NCI-H345 treated with DMSO at 0.1 percent for 48 hours (cell line): Measurements from ENCODE around the gene EIF4E3.

Source experiments
- DNase-seq: peaks from one replicate; lab custom pipeline; 2025; ENCODE audit not compliant: unreplicated experiment; lab: John Stamatoyannopoulos, UW

The EIF4E3 gene

DNA sequence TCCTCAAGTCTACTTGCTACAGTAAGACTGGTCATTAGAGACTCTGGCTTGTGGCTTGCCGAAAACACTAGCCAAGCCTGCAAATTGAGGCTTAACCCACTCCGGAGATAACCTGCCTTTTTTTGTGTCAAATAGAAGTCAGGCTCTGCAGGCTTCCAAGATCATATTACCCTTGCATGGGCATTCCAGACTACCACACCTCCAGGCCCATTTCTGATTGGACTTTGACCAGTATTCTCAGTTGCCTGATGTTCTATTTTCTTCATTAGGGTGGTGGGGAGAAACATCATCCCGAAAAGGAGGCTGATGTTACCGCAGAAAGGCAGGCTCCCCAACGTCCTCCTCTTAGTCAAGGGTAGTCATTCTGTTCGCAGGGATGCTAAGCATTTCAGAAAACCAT, 73.6 kb downstream of the EIF4E3 start:
- DNase-seq, result no peak

DNA sequence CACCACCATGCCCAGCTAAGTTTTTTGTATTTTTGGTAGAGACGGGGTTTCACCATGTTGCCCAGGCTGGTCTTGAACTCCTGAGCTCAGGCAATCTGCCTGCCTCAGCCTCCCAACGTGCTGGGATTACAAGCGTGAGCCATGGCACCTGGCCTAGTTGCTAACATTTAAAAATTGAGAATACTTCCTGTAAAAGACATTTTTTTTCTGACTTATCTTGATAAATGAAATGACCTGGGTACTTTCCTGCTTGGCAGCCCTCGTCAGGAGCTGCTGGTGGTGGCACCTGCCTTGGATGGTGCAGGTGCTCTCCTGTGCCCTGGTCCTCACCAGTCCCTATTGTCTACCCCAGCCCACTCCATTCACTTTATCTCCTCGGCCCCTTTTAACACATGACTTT, 74.8 kb downstream of the EIF4E3 start:
- DNase-seq, result no peak

DNA sequence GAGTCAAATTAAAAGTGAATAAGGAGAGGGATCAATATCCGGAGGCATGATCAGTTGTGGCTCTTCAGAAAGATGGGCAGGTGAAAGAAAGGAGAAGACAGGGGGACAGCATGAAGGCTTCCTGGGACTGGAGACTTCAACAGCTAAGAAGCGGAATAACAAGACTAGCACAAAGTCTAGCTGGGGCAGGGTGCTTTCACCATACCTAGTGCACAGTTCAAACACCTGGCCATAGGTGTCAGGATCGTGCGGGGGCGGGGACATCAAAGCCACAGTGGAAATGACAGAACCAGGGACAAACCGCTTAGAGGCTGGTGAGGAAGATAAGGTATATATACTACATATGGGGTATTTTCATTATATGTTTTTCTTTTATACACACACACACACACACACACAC, 75.4 kb downstream of the EIF4E3 start:
- DNase-seq, result no peak

DNA sequence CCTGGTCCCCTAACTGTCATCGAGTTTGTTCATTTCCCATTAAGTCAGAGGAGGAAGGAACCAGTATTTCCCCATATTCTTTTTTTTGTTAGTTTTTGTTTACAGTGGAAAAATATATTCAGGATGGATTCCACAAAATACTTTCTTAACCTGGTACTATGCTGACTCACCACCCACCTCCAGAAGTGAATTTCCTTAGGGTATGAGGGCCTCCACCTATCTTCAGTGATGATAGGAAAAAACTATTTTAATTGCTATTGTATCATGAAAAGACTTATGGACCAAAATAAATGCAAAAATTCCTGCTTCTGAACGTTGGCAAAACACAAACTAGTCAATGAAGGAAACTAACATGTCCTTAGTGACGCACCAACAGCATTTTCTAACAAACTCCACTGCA, 77.5 kb downstream of the EIF4E3 start:
- DNase-seq, result no peak

GRCh38 chr3:71646971-71647370, 78.2 kb downstream of the EIF4E3 start:
- DNase-seq, result no peak

- DNase-seq, result no peak
Observed at GRCh38 chr3:71645140-71645539, 80.1 kb downstream of the EIF4E3 start.

DNA sequence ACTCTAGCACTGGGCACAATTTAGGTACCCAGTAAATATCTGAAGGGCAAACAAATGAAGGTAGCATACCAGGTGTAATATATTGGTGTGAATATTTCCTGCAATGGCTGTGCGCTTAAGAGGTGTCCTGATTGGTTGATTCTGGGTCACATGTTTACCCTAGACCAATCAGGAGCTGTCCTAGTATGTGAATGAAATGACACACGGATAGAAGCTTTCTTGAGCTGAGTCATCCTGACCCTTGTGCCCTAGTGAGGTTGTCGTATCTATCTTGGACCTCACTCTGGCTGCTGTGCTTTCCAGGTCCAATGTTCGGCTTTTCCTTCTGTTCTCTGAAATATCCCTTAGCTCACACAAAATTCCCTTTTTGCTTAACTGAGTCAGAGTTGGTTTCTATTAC, 83.5 kb downstream of the EIF4E3 start:
- no peak for DNase-seq

DNA sequence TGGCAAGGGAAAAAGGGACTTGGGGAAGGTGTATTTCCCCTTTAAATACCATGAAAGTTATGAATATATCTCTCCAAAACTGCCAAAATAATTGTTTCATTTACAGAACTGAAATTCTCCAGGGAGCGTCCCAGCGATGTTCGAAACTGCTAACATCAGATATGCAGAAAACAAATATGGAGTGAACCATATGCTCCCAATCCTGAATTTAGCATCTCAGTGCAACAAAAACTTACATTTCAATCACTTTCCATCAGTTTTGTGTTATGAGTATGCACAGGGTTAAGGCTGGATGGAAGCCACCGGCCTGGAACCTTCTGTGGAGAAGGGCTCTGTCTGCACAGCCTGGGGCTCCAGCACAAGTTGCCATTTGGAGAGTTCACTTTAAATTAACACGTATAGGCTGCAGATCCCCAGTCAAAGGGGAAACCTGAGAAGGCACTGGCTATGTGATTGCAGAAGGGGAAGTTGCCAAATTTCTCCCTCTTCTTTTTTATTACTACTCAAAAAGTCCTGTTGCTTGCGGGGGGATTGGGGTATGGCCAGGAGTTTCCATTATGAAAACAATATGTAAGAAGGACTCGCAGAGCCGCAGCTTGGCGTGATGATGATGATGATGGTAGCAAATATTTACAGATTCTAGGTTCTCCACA, 84.7 kb downstream of the EIF4E3 start:
- DNase-seq, result no peak

DNA sequence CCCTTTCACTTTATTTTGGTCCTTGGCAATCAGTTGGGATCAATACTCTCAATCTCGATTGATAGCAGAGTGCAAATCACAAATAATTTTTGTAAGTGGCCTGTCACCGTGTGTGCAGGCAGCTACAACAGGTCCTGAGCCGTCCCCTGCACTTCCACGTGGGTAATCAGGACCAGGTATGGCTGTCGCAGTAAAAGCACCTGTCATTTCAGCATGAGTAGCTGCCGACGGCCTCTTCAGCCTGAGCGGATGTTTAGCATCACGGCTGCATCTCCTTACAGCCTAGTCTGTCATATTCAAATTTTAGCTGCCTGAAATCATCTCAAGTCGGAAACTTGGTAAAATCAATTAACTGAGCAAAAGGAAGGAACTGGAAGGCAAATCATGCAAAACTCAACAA, 88.7 kb downstream of the EIF4E3 start:
- DNase-seq, result no peak

DNA sequence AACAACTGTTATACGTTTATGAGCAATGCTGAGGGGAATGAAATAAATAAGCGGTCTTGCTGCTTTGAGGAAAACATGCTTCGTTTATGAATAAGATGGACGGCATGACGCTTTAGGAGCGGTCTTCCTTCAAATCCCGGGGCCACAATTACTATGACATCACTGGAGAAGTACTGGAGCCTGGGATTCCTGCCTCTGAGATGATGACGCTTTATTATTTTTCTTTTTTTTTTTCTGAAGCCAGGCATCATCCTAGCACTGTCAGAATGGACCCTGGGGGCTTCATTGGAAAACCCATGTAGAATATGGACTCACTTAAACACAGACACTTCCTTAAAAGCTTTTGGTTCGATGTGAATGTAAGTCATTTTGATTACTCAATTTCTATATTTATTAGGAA, 89.2 kb downstream of the EIF4E3 start:
- no peak for DNase-seq

DNA sequence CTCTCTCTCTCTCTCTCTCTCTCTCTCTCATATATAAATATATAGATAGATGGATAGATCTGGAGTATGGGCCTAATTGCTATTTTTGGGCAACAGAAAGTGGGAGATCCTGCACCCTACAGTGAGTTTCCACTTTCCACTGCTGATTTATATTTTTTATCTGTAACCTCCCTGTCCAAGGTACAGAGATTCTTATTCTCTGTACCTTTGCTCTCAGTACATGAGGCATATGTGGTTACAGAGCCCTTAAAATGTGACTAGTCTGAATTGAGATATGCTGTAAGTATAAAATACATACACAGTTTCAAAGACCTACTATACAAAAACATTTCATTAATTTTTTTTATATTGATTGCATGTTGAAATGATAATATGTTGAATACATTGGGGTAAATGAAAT, 90.5 kb downstream of the EIF4E3 start:
- DNase-seq, result no peak

GRCh38 chr3:71629711-71630110, 95.5 kb downstream of the EIF4E3 start:
- DNase-seq, result no peak

DNA sequence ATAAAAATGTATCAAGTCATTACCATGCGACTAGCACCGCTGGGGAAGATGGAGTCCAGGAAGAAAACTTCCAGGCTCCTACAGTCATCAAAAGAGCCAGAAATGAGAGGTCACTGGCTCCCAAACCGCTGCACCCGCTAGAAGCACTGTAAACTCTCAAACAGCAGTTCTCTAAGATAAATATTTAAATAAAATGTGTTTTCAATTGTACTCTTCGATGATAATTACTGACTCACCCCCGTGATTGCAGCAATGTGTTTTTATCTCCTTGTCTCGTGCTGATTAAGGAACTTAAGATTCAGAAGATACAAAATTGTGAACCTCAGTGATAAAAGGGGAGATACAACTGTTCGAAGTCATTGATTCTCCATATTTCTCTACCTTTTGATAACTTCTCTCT, 95.9 kb downstream of the EIF4E3 start:
- no peak for DNase-seq

DNA sequence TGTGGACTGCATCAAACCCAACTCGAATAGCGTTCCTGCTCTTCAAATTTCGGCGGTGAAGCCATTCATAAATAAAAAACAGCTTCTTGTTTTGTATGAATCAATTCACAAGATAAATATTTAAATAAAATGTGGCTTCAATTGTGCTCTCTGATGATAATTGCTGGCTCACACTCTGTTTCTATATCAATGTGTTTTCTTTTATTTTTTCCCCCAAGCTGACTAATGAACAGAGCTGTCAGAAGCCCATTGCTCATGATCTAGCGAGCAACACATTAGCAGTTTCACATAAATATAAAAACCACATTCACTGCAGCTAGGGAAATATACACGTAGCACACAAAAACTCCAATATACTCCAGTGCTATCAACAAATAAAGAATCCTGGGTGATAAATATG, 96.7 kb downstream of the EIF4E3 start:
- DNase-seq, result no peak

DNA sequence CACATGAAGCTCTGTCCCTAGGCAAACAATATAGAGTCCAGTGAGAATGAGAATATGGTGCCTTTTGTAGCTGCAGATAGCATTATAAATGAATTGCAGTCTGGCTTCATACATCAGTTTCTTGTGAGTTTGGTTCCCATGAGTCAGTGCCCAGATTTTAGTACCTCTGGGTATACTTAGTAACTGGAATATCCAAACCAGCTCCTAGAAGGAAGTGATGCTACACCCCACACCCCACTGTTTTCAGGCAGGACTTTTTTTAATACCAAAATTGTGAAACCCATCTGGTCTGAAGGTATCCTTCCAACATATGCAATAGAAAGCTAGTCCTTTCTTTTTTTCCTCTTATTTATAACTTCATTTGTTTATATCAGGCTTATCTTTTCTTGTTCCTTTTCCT, 99.5 kb downstream of the EIF4E3 start:
- no peak for DNase-seq
